Kidney epithelial cell (primary cell): Measurements from ENCODE around the gene MACROD2. TPM values are rescaled to one million over a fixed set of nuclear protein-coding genes. Genes with fewer than 3 reads are reported as not detected.

ENCODE experiments used
- DNase-seq: peaks from one replicate; pipeline ENCODE4 v3.0.0-alpha.2; 2010; ENCODE audit warnings: low read depth
- H3K27me3 ChIP-seq: 2 replicates; pipeline ENCODE4 v1.6.0; 2011; ENCODE audit warnings: low read length; ENCODE audit not compliant: control insufficient read depth, insufficient read depth
- H3K36me3 ChIP-seq: 2 replicates; pipeline ENCODE4 v1.5.1; 2011; ENCODE audit warnings: low read length; ENCODE audit not compliant: control insufficient read depth, insufficient read depth
- H3K4me3 ChIP-seq: 2 replicates; pipeline ENCODE4 v1.5.1; 2011; ENCODE audit warnings: low read depth, mild to moderate bottlenecking, control low read depth, low read length
- CTCF ChIP-seq: IDR thresholded peaks from 2 replicates; pipeline ENCODE4 v1.5.1; 2011; ENCODE audit warnings: mild to moderate bottlenecking, moderate library complexity, low read length, control low read depth, inconsistent platforms; ENCODE audit not compliant: insufficient read depth, poor library complexity, severe bottlenecking
- total RNA-seq: library from RNA; depleted of rRNA; stranded (reverse); fragments of >200 nt; gene quantifications from 2 replicates; pipeline ENCODE4 v1.2.3, GENCODE V29; 2015

The MACROD2 gene
- total RNA-seq, 1 donor from 2014 or later: 0.79 TPM

GRCh38 chr20:14932040-14932439, 936.7 kb downstream of the MACROD2 start:
- Histone ChIP-seq H3K36me3 (no peaks in the 10 kb centered on the region), H3K4me3 (no peak overlapping the region), H3K27me3 (no peaks in the 10 kb centered on the region)
- DNase-seq: no peak
- no peak for TF ChIP-seq CTCF

GRCh38 chr20:14935285-14935684, 940.0 kb downstream of the MACROD2 start:
- Histone ChIP-seq H3K27me3 (no peaks in the 10 kb centered on the region), H3K36me3 (no peaks in the 10 kb centered on the region), H3K4me3 (no peak overlapping the region)
- no peak for TF ChIP-seq CTCF
- DNase-seq: no peak

- no peaks in the 10 kb centered on the region for H3K27me3 ChIP-seq
- H3K36me3 ChIP-seq: no peaks in the 10 kb centered on the region
- H3K4me3 ChIP-seq: no peak overlapping the region
- no peak for TF ChIP-seq CTCF
- no peak for DNase-seq
Measured at GRCh38 chr20:14937021-14937420, 941.7 kb downstream of the MACROD2 start.

GRCh38 chr20:14937846-14938245, 942.5 kb downstream of the MACROD2 start:
- TF ChIP-seq CTCF: no peak
- no peaks in the 10 kb centered on the region for H3K36me3 ChIP-seq
- H3K27me3 ChIP-seq: no peaks in the 10 kb centered on the region
- no peak for DNase-seq
- H3K4me3 ChIP-seq: no peak overlapping the region

- no peak overlapping the region for H3K4me3 ChIP-seq
- H3K27me3 ChIP-seq: no peaks in the 10 kb centered on the region
- no peak for DNase-seq
- TF ChIP-seq CTCF: no peak
- no peaks in the 10 kb centered on the region for H3K36me3 ChIP-seq
Measured at GRCh38 chr20:14947536-14947935, 952.2 kb downstream of the MACROD2 start.

- no peaks in the 10 kb centered on the region for H3K27me3 ChIP-seq
- H3K4me3 ChIP-seq: no peak overlapping the region
- H3K36me3 ChIP-seq: no peaks in the 10 kb centered on the region
- TF ChIP-seq CTCF: no peak
- no peak for DNase-seq
Measured at GRCh38 chr20:14947946-14948345, 952.6 kb downstream of the MACROD2 start.
